GM12865 (cell line): Measurements from ENCODE around the gene TNFRSF9.
"Not testable (repeated sequence)": the region's sequence is repeated elsewhere in the genome, so short reads cannot be mapped to it uniquely, and the experiment has no call there.

Experiments used
- DNase-seq: peaks from one replicate; pipeline ENCODE4 v3.0.0; 2010; ENCODE audit warnings: low read depth
- H3K4me3 ChIP-seq: 2 replicates; pipeline ENCODE4 v1.5.1; 2011; ENCODE audit warnings: mild to moderate bottlenecking, low read depth, low read length, control low read depth
- CTCF ChIP-seq: IDR thresholded peaks from 2 replicates; pipeline ENCODE4 v1.5.1; 2011; ENCODE audit warnings: low read length, control low read depth, low read depth, inconsistent platforms; ENCODE audit not compliant: insufficient read depth; ENCODE audit errors: missing control alignments

The TNFRSF9 gene

DNA sequence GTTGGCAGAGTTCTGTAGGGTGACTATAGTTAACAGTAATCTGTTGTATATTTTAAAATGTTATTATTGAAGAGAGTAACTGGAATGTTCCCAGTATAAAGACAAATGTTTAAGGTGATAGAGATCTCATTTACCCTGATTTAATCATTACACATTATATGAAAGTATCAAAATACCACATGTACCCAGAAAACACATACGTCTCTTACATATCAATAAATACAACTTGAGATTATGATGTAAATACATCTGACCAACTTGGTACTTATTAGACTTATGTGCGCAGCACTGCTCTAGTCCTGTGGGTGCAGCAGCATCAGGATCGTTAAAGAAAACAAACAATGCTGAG, 20.2 kb upstream of the TNFRSF9 start:
- no peak for DNase-seq
- TF ChIP-seq CTCF, result no peak
- H3K4me3 ChIP-seq, result peak overlapping the region; percentile 98

GRCh38 chr1:7960165-7960564, 19.5 kb upstream of the TNFRSF9 start:
- TF ChIP-seq CTCF, result no peak
- DNase-seq, result no peak

GRCh38 chr1:7956218-7957032, 15.8 kb upstream of the TNFRSF9 start:
- DNase-seq, result no peak
- no peak overlapping the region for H3K4me3 ChIP-seq
- no peak for TF ChIP-seq CTCF

More at GRCh38 chr1:7960165-7960564, 19.5 kb upstream of the TNFRSF9 start:
- H3K4me3 ChIP-seq, result peak overlapping the region; percentile 98

- TF ChIP-seq CTCF, result no peak
- peak; percentile 18 for DNase-seq
- H3K4me3 ChIP-seq, result peak overlapping the region; percentile 99
Observed at GRCh38 chr1:7954683-7955082, 14.0 kb upstream of the TNFRSF9 start.

- H3K4me3 ChIP-seq, result peak overlapping the region; percentile 99
- no peak for TF ChIP-seq CTCF
- peak; percentile 98 for DNase-seq
Observed at GRCh38 chr1:7953850-7954609, 13.4 kb upstream of the TNFRSF9 start.

DNA sequence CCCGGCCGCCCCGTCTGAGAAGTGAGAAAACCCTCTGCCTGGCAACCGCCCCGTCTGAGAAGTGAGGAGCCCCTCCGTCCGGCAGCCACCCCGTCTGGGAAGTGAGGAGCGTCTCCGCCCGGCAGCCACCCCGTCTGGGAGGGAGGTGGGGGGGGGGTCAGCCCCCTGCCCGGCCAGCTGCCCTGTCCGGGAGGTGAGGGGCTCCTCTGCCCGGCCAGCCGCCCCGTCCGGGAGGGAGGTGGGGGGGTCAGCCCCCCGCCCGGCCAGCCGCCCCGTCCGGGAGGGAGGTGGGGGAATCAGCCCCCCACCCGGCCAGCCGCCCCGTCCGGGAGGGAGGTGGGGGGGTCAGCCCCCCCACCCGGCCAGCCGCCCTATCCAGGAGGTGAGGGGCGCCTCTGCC, 12.2 kb upstream of the TNFRSF9 start:
- DNase-seq, H3K4me3 ChIP-seq: not testable (repeated sequence)

GRCh38 chr1:7948960-7949359, 8.3 kb upstream of the TNFRSF9 start:
- H3K4me3 ChIP-seq, result no peak overlapping the region
- peak; percentile 26 for DNase-seq
- TF ChIP-seq CTCF, result no peak
